ENCODE measurements around the gene LCP2. TPM values are rescaled to one million over a fixed set of nuclear protein-coding genes. Genes with fewer than 3 reads are reported as not detected.
A peak's percentile ranks its signal among the peaks of the same experiment; 100 is the strongest.

LCP2 gene
- total RNA-seq, 6 donors from 2014 or later: 43.0 to 148 (median 68.6) TPM

DNA sequence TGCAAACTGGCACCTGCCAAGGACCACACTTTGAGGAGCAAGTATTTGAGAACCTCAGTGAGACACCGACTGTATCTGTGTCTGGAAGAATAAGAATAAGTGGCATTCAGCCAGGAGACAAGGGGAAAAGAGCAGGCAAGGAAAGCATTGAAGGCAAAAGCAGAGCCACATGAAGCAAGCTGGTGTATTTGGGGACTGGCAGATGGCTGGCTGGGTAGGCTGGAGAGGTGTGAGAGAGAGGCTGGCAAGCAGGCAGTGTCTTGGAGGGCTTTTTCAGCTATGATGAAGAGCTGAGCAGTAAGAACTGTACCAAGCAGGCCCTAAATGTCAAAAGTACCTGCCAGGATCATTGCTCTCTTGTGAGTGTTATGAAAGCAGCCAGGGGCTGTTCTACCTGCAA is 78.9 kb downstream of the LCP2 start:
- TF ChIP-seq CTCF (IDR thresholded peaks at IDR 0.05): no peak
- no peak for TF ChIP-seq POLR2A (IDR thresholded peaks at IDR 0.05)
- TF ChIP-seq POLR2AphosphoS5 (IDR thresholded peaks at IDR 0.05): no peak
- TF ChIP-seq EP300 (IDR thresholded peaks at IDR 0.05): no peak
- Histone ChIP-seq H3K9me3 (no peaks in the 10 kb centered on the region), H3K27ac (no peak overlapping the region), H3K27me3 (no peaks in the 10 kb centered on the region), H3K36me3 (no peaks in the 10 kb centered on the region), H3K4me3 (no peak overlapping the region), H3K4me1 (peaks cover 0 to 6% (median 3%) of the 10 kb centered on the region in 4 donors)
- no peak for DNase-seq
- 39 to 45% methylated on average over 1 of the region's 1 CpG for WGBS, 2 donors
- ATAC-seq (ENCODE audit: low FRiP score in 2 of 2): no peak

DNA sequence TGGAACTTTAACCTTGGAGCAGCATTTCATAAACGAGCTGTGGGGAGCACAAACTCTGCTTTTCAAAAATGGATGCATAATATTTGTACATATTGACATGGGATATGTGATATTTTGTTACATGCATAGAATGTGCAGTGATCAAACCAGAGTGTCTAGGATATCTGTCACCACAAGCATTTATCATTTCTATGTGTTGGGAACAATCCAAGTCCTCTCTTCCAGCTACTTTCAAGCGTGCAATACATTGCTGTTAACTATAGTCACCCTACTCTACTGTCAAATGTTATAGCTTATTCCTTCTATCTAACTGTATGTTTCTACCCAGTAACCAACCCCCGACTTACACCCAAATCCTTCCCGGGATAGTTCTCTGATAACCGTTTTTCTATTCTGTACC is 79.7 kb downstream of the LCP2 start:
- H3K9me3 ChIP-seq: no peaks in the 10 kb centered on the region
- 87 to 92% methylated on average over 5 of the region's 5 CpGs for WGBS, 2 donors
- no peaks in the 10 kb centered on the region for H3K4me1 ChIP-seq
- ATAC-seq (ENCODE audit: low FRiP score in 2 of 2) (no peak), DNase-seq (no peak)
- TF ChIP-seq EP300 (IDR thresholded peaks at IDR 0.05) (no peak), POLR2AphosphoS5 (IDR thresholded peaks at IDR 0.05) (no peak), POLR2A (IDR thresholded peaks at IDR 0.05) (no peak), CTCF (IDR thresholded peaks at IDR 0.05) (no peak)
- no peak overlapping the region for H3K4me3 ChIP-seq
- H3K36me3 ChIP-seq: no peaks in the 10 kb centered on the region
- no peak overlapping the region for H3K27ac ChIP-seq
- H3K27me3 ChIP-seq: no peaks in the 10 kb centered on the region

DNA sequence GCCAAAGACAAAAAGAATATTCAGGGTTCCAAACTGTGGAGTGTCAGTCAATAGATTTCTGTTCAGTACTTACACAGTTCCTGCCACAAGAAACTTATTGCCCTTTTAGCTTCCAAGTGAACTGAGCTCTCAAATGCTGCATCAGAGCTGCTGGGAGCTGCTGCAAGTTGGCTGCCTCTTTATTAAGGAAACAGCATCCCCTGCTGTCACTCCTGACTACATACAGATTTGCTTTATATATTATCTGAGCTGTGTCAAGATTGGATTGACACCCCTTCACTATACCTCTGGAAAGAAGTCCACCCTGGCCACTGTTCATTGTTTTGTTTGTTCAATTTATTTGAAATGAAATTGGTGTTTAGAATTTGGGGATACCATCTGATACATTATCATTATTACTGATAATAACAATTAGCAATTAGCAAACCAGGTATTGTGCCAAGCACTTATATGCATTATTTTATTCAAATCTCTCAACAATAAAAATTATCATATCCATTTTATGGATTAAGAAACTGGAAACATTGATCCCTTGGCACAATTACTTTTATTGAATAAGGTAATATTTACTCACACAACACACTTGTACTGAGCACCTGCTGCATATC is 81.2 kb downstream of the LCP2 start:
- DNase-seq: no peak
- Histone ChIP-seq H3K4me3 (no peak overlapping the region), H3K27me3 (no peaks in the 10 kb centered on the region), H3K4me1 (no peaks in the 10 kb centered on the region), H3K27ac (no peak overlapping the region), H3K9me3 (no peaks in the 10 kb centered on the region), H3K36me3 (no peaks in the 10 kb centered on the region)
- no peak for ATAC-seq (ENCODE audit: low FRiP score in 2 of 2)
- TF ChIP-seq POLR2AphosphoS5 (IDR thresholded peaks at IDR 0.05) (no peak), CTCF (IDR thresholded peaks at IDR 0.05) (peak in 3 of 6 experiments; percentile 46 to 53 (median 49))

DNA sequence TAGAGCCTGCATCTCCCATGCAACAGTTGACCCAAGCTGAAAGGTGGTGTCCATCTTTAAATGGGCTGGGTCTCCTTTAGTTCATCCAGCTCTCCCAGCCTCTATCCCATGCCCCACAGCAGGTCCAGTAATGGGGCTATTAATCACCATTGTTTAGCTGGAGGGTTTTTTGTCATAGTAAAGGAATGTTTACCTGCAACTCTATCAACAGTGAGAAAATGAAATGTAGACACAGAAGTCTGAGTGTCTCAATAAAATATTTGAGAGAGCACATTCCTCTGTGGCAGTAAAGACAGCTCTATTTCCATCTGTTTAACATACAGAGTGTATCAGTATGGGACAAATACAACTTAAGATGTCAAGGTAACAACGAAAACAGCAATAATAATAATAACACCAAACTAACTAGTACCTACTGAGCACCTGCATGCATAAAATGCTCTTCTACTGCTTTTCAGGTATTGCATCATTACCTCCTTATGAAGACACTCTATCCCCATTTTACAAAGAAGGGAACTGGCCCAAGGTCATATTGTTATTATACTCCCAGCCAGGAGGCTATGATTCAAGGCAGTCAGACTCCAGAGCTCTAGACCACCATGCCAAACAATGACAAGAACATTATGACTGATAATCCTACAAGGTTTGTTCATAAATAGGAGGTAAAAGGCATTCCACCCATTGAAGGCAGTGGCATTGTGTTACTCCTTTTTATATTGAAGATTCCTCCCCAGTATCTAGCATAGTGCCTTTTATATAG is 85.8 kb downstream of the LCP2 start:
- H3K4me3 ChIP-seq: no peak overlapping the region
- 79 to 89% methylated on average over 1 of the region's 1 CpG for WGBS, 2 donors
- ATAC-seq (ENCODE audit: low FRiP score in 2 of 2) (no peak), DNase-seq (no peak)
- no peaks in the 10 kb centered on the region for H3K4me1 ChIP-seq
- no peak for TF ChIP-seq CTCF (IDR thresholded peaks at IDR 0.05)
- no peak for TF ChIP-seq POLR2AphosphoS5 (IDR thresholded peaks at IDR 0.05)
- no peak for TF ChIP-seq EP300 (IDR thresholded peaks at IDR 0.05)
- TF ChIP-seq POLR2A (IDR thresholded peaks at IDR 0.05): no peak
- H3K27ac ChIP-seq: no peak overlapping the region
- H3K9me3 ChIP-seq: no peaks in the 10 kb centered on the region
- H3K27me3 ChIP-seq: no peaks in the 10 kb centered on the region
- no peaks in the 10 kb centered on the region for H3K36me3 ChIP-seq

DNA sequence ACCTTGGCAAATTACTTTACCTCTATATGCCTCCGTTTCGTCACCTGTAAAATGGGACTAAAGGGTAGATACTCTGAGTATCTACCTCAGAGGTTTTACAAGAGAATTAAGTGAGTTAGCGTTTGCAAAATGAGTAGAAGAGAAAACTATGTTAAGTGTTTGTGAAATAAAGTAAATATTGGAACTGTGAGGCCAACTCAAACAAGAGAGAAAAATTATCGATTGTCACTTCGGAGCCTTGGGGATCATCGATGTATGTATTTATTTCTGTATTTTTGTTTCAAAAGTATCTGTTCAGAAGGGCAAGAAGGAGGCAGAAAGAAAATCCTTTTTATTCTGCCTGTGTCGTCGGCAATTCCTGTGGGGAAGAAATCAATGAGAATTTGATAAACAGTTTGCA is 90.6 kb downstream of the LCP2 start:
- Histone ChIP-seq H3K4me3 (no peak overlapping the region), H3K36me3 (no peaks in the 10 kb centered on the region), H3K4me1 (no peaks in the 10 kb centered on the region), H3K27ac (no peak overlapping the region), H3K27me3 (no peaks in the 10 kb centered on the region), H3K9me3 (no peaks in the 10 kb centered on the region)
- ATAC-seq (ENCODE audit: low FRiP score in 2 of 2): no peak
- TF ChIP-seq EP300 (IDR thresholded peaks at IDR 0.05): no peak
- TF ChIP-seq POLR2AphosphoS5 (IDR thresholded peaks at IDR 0.05): no peak
- TF ChIP-seq POLR2A (IDR thresholded peaks at IDR 0.05): no peak
- no peak for TF ChIP-seq CTCF (IDR thresholded peaks at IDR 0.05)
- WGBS, 2 donors: 80 to 86% methylated on average over 8 of the region's 8 CpGs
- DNase-seq: no peak

All from upper lobe of left lung (tissue), 6 donors.